Measurements from ENCODE around the gene FBXO41.

The FBXO41 gene

GRCh38 chr2:73260338-73260984 lies 23.8 kb downstream of the FBXO41 start:
- DNase-seq, result peak in 1 of 2 donors; percentile 15

DNA sequence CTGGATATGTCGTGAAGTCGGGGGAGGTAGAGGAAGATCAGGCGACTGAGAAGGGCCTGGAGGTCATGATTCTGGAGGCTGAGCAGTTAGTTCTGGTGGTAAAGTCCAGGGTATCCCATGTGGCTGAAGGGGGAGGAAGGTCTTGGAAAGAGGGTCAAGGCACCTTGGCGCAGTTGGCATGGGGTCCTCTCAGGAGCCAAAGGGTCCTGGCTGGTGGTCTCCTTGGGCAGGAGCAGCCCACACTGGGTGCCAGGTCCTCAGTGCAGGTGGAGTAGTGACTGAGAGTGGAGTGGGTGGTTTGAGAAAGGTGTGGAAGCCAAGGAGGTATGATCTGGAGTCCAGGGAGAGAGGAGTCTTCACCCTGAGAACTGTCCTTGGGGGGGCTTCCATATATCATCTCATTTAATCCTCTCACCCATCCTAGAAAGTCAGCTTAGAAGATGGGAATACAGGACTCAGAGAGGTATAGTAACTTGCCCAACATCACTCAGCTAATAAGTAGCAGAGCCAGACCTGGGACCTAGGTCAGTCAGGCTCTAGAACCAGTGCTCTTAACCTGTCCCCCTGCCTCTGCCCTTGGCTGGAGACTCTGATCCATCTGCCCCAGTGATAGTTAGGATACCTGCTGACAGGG lies 24.5 kb downstream of the FBXO41 start:
- no peak for DNase-seq

DNA sequence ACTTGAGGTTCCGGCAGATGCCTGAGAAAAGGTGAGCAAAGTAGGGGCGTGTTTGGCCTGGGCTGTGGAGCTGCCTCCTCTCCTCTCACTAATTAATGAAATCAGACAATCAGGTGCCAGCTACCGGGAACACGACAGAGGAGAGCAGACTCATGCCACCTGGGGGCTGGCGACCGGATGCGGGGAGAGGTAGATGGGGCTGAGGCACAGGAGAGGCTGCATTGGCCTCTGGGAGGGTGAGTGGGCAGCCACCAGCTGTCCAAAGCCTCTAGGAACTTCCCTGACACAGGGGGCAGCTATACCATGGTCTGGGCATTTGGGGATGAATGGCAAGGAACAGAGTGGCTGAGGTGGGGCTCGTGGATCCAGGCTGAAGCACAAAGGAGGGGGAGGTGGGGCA lies 25.0 kb downstream of the FBXO41 start:
- no peak for DNase-seq

DNA sequence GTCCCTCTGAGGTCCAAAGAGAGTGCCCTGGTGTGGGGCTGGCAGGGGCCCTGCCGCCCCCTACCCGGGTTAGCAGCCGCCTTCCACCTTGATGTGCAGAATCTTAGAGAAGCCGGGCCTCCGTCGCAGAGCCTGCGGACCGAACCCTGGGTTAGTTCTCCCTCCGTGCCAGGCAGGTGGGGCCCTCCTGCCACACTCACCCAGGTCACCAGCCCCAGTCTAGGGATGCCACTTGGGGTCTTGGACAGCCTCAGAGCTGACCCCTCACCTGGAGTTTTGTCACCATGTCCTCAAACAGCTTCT lies 25.4 kb downstream of the FBXO41 start:
- DNase-seq, result no peak

DNA sequence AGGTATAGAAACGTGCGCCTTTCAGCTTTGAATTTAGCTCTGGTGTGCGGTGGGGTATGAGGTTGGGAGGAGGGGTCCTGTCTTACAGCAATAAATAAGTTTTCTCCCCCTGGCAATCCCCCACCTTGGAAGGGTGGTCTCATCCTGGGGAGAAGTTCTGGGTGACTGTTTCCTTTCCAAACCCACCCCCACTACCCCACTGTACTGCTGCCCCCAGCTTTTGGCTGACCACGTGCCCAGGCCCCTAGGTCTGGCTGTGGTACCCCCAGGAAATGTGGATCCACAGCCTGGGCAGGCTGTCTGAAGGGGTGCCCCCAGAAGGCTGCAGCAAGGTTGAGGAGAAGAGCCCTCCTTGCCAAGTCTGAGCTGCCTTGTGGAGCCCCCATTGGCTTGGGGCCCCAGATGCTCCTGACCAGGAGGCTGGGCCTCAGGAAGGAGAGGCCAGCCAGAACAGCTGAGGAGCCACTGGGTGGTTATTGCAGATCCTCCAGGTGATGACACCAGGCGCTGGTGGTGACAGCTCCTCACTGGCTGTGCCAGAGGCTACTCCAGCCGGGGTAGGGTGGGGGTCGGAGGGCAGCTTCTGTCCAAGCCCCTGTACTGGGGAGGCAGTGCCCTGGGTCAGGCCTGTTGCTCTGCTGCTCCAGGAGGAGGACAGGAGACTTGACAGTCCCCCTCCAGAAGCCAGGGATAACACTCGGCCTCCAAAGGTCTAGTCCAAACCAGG lies 25.9 kb downstream of the FBXO41 start:
- no peak for DNase-seq

DNA sequence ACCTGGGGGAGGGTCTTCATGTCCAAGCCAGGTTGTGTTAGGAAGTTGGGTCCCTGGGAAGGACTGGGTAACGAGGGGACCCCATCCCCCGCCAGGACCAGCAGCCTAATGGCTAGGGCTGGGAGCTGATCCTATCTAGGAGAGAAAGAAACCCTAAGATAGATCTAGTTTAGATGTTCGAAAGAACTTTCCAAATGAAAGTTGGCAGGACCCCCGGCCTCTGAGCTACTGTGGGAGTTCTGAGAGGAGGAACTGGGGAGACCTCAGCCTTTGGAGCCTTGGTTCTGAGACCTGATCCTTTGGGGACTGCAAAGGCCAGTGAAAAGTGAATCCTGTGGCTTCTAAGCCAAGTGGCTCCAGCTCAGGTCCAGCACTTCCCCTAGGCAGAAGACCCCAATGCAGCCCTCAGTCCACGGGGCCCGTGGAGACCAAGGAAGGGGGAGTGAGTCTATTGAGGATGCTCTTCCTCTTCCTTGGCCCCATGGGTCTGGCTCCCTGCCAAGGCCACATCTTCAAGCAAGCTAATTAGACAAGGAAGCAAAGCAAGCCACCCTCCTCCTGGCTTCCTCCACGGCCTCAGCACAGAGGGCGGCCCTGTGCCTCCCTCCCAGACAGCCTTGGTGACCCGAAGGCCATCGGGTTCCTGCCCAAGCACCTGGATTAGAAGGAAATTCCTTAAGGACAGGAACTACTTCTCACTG lies 26.7 kb downstream of the FBXO41 start:
- DNase-seq, result peak in 1 of 2 donors; percentile 16

DNA sequence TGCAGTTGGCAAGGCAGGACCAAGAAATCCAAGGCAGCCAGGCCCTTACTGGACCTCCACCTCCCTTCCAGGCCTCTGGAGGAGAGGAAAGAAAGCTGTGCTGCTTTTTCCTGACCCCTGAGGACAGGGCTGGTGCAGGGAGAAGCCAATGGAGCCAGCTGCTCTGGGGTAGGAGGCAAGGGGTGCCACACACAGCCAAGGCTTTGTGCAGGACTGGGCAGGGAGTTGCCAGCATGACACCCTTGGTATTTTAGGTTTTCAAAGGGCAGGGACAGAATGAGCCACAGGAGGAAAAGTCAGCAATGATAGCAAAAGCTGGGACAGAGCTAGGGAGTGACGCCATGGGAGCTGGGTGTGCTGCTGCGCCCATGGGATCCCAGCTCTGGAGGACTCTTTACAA lies 27.3 kb downstream of the FBXO41 start:
- DNase-seq, result no peak

DNA sequence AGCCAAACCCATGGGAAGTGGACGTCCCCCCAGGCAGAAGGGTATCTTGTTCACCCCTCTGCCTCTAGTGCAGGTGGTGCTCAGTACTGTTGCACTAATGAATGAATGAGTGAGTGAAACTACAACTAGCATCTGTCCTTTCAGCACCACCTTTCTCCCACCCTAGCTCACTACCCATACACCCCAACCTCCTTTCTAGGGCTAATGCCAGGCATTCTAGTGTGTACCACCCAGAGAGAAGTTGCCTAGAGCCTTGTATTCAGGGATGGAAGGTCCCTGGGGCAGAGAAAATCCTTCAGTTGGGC lies 27.7 kb downstream of the FBXO41 start:
- no peak for DNase-seq

DNA sequence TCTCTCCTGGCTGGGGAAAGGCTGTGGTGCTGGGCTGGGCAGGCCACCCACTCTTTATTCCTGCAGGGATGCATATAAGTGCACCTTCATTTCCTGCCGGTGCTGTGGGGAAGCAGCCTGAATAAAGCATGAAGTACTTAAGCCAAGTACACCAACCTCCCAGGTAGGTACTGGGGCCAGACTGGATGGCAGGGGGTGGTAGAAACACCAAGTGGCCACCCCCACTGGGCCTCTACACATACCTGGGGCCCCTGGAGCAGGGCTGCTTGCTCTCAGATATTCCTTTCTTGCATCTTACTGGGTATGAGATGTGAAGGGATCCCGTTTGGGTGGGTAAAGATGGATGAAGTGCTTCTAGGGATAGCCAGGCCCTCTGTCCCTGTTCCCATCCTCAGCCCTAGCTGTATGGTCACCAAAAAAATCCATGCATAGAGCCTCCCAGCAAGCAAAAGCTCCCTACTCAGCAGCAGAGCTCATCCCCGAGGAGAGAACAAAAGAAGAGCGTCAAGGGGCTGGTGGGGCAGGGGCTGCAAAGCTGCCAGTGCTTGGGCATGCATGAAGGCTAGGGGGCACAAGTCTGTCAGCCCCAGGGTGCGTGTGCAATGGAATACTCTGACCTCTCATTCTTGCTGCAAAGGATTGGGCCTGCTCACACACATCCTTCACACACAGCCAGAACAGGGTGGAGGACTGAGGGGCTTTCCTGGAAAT lies 28.2 kb downstream of the FBXO41 start:
- no peak for DNase-seq

- DNase-seq, result no peak
Observed at GRCh38 chr2:73255007-73255644, 29.2 kb downstream of the FBXO41 start.

- DNase-seq, result no peak
Observed at GRCh38 chr2:73254343-73255006, 29.8 kb downstream of the FBXO41 start.

- DNase-seq, result peak in 1 of 2 donors; percentile 21
Observed at GRCh38 chr2:73253901-73254300, 30.4 kb downstream of the FBXO41 start.

DNA sequence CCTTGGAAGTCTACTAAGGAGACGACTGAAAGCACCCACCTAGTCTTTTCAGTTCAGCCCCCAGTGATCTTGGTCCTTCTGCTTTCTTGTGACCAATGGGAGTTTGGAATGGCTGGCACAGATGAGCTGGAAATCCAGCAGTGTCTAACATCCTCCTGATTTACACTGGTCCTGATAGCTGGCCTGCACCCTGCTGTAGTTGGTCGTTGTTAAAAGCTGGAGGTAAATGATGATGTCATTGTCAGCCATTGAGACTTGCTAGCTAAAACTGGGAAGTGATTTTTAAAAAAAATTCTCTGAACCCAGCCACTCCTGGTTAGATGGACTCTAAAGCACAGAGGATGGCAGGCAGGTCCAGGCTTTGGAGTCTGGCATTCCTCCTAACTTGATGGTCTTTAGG lies 30.9 kb downstream of the FBXO41 start:
- no peak for DNase-seq

- DNase-seq, result no peak
Observed at GRCh38 chr2:73252238-73253027, 31.8 kb downstream of the FBXO41 start.

DNA sequence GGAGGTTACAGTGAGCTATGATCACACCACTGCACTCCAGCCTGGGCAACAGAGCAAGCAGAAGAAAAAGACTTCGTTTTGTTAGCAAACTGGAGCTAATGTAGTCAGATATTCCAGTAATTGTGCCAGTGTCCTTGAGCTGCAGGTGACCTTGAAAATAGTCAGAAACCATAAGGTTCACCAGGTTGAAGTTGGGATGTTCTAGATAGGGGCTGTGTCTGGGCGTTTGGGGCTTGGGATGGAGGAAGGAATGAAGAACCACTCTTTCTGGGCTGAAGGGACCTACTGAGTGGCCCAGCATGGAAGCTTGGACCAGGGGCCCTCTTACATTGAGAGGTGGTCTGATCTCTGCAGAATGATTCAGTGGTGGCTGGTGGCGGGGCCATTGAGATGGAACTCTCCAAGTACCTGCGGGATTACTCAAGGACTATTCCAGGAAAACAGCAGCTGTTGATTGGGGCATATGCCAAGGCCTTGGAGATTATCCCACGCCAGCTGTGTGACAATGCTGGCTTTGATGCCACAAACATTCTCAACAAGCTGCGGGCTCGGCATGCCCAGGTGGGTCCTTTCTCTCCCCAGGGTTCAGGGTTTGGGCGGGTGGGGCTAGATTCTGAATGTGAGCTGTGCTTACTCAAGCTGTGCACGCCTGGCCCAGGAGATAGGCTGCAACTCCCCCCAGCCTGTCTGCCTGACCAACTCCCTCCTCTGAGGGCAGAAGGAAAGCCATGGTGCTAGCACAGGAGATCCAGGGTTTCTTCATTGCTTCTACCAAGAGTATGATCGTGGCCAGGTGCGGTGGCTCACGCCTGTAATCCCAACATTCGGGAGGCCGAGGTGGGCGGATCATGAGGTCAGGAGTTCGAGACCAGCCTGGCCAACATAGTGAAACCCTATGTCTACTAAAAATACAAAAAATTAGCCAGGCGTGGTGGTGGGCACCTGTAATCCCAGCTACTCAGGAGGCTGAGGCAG lies 33.1 kb downstream of the FBXO41 start:
- DNase-seq, result no peak

DNA sequence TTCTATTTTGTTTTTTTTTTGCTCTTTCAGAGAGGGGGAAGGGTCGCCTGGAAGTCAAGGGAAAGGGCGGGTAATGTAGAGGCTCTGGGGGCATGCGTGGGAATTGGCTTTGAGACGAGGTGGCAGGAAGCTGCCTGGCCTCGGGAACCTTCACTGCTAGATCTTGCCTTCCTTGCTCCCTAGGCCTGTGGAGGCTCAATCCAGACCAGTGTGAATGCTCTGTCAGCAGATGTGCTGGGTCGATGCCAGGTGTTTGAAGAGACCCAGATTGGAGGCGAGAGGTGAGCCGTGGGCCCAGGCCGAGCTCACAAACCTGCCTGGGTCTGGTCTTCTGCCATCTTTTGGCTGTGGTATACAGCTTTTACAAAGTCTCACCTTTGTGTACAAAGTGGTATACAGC lies 34.6 kb downstream of the FBXO41 start:
- no peak for DNase-seq

DNA sequence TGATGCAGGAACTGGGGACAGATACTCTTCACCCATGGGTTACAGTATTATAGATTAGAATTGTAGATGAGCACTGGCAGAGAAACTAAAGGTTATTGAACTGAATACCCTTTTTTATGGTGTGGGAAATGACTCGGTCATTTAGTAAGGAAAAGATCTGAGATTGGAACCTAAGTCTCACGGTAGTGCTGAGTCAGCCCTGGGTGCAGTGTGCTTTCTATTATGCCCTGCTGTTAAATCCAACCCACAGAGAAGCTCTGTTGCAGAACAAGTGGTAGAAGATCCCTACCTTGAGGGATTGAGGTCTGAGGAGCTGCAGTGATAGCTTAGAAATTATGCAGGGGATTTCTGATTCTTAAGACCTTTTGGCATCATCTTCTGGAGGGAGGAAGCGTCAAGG lies 37.4 kb downstream of the FBXO41 start:
- no peak for DNase-seq

DNA sequence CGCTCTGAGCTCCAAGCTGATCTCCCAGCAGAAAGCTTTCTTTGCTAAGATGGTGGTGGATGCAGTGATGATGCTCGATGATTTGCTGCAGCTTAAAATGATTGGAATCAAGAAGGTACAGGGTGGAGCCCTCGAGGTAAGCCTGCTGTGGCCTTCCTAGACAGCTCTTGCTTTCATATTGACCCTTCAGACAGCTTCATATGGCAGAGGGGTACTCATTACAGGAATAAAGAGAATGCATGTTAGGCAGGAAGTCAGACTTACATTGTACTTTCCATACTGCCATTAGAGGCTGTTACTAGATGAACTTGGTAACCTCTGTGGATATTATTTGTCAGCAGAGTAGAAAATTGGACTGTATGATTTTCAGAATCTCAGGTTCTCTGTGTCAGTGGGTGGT lies 39.7 kb downstream of the FBXO41 start:
- DNase-seq, result no peak

DNA sequence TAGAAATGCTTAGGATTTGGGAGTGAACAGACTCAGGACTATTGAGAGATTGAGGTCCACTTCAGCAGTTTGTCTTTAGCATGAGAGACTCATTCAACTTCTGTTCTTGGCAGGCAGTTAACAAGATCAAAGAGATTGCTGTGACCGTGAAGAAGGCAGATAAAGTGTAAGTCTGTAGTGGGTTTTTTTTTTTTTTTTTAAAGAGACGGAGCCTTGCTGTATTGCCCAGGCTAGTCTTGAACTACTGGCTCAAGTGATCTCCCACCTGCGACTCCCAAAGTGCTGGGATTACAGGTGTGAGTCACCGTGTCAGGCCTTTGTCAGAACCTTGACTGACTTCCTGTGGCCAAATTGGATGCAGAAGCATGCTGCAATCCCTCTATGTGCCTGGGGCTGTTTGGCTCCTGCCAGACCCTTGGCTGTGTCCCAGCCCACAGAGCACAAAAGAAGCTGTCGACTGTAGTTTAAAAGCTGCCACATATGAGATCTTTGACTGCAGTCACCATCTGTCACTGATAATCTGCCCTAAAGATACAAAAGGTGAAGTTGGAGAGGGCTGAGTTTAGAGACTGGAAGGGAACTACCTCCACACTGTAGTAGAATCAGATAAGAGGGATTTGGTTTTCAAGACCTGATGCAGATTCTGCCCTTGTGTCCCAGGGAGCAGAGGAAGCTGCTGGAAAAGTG lies 40.3 kb downstream of the FBXO41 start:
- no peak for DNase-seq

DNA sequence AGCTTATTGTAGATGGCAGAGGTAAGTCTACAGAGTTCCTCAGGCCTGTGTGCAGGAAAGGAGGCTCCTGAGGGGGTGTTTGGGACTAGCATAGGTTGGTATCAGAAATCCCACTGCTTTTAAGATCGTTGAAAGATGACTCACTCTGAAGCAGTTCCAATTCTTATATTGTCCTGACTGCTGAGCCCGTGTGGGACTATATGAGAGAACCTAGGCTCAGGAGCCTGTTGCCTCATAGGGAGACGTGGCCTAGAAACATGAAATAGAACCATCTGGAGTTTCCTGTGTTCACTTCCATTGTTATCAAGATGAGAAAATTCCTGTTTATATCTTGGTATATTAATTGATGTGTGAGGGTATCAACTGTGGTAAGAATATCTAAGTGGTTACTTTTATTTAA lies 44.5 kb downstream of the FBXO41 start:
- DNase-seq, result no peak

Data from CD4-positive, alpha-beta T cell treated with Interferon alpha-2 for 1 hour (primary cell).